ENCODE results near the gene NAV3.

Gene NAV3

GRCh38 chr12:77847060-77847541, 16.4 kb downstream of the NAV3 start:
- no peak for DNase-seq (ENCODE audit: low spot score)

DNA sequence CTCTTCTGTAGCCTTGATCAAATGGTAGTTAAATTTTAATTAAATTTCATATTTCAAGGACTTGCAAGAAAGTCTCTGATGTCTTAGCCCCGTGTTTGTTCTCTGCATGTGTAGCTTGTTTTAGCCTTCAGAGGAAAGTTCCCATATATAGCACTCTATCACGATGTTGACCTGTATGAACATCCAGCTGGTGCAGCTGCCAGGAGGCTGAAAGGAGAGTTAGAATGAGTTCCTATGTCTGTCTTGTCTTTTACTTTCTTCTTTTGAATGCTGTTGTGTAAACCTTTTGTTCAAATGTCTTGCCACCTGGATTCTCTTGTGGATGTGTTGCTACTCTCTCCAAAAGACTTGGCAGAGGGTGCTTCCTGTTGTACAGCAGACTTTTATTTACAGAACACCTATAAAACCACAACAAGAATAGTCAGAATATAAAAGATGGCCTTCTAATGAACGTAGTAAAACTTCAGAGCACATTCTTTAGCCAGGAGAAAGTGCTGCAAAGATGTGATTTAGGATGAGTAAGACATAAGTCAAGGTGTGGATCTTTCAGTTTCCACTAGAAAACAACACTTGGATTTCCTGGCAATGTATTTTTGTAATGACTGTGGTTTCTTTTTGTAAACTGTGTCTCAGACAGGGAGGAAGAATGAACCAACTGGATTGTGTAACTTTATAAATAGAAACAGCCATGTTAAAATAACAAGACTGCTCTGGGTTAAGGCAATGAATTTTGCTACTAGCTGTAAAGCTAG, 17.2 kb downstream of the NAV3 start:
- DNase-seq (ENCODE audit: low spot score) = no peak

GRCh38 chr12:77850129-77850528, 19.4 kb downstream of the NAV3 start:
- DNase-seq (ENCODE audit: low spot score) = no peak

GRCh38 chr12:77850698-77851097, 20.0 kb downstream of the NAV3 start:
- no peak for DNase-seq (ENCODE audit: low spot score)

GRCh38 chr12:77855548-77855947, 24.9 kb downstream of the NAV3 start:
- no peak for DNase-seq (ENCODE audit: low spot score)

GRCh38 chr12:77861317-77861716, 30.6 kb downstream of the NAV3 start:
- DNase-seq (ENCODE audit: low spot score) = no peak

GRCh38 chr12:77865178-77865577, 34.5 kb downstream of the NAV3 start:
- DNase-seq (ENCODE audit: low spot score) = no peak

DNA sequence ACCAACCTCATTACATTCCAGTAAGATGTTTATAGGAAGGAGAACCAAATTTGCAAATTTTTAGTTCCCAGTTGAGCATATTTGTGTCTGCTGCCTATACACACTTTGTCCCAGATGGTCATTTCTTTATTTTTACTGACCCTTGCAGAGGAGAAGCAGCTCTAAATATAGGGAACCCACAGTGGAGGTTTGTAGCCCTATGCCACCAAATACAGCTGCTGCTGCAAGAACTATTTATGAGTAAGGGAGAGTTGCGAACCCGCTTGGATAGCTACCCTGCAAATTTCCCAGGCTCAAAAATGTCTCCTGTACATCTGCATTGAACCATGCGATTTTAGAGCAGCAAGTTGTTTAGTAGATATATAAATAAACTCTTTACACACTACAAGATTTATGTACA, 48.2 kb downstream of the NAV3 start:
- DNase-seq (ENCODE audit: low spot score) = no peak

- DNase-seq (ENCODE audit: low spot score) = no peak
These were observed 52.0 kb downstream of the NAV3 start for GRCh38 chr12:77882709-77883108.

- no peak for DNase-seq (ENCODE audit: low spot score)
These were observed 57.9 kb downstream of the NAV3 start for GRCh38 chr12:77888611-77889010.

GRCh38 chr12:77891518-77892147, 60.9 kb downstream of the NAV3 start:
- DNase-seq (ENCODE audit: low spot score) = no peak

GRCh38 chr12:77893918-77894317, 63.2 kb downstream of the NAV3 start:
- DNase-seq (ENCODE audit: low spot score) = no peak

DNA sequence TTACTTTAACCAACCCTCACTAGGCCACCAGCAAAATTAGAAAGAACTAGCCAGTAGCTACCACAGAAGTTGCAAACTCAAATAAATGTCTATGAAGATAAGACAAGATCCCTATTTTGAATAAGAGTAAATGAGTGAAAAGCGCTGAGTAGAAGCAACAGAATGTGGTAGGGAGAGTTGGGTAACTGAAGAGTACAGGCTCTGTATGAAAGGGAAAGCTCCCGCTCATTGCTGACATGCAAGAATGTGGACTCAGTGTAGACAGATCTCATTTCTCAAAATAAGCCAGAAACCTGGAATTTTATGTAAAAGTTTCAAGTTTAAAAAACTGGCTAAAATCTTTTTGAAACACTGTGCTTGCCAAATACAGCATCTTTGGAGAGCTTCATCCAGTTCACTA, 63.9 kb downstream of the NAV3 start:
- no peak for DNase-seq (ENCODE audit: low spot score)

GRCh38 chr12:77895699-77896098, 65.0 kb downstream of the NAV3 start:
- no peak for DNase-seq (ENCODE audit: low spot score)

- DNase-seq (ENCODE audit: low spot score) = no peak
These were observed 77.2 kb downstream of the NAV3 start for GRCh38 chr12:77907936-77908335.

DNA sequence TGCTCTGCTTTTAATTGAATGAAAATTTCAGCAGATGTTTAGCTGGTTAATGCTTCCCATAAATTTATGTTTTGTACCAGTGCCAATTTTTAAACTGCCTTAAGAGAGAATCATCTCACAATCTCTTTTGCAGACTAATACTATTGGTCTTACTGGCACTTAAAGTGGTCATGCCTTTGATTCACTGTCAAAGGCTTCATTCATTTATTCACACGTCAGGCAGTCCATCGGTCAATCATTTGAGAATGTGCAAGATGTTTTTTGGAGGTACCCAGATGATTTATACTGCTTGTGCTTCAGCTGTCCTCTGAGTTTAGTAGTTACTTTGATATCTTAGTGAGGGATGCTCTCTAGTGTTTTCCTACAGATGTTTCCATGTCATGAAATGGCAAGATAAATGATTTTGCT, 83.4 kb downstream of the NAV3 start:
- DNase-seq (ENCODE audit: low spot score) = no peak

DNA sequence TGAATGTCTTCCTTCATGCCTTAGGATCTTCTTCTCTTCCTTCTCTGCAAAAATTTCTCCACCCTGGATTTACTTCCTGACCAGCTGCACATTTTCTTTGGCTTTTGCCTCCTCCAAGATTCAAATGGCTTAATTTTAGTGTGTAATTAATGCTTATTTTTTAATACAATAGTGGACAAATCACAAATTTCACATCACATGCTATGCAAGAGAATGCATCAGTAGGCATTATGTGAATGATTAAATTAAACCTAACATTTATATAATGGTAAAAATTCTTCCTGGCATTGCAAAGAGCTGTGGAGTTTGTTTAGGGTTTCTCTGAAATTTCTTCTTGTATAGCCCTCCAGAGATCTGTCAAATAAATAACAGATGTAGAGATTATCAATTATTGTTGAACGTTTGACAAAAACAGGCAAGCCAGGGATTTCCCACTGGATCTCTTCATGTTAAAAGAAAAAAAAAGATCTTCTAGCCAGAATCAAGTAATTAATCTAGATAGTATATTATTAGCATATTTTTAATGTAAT, 84.4 kb downstream of the NAV3 start:
- no peak for DNase-seq (ENCODE audit: low spot score)

DNA sequence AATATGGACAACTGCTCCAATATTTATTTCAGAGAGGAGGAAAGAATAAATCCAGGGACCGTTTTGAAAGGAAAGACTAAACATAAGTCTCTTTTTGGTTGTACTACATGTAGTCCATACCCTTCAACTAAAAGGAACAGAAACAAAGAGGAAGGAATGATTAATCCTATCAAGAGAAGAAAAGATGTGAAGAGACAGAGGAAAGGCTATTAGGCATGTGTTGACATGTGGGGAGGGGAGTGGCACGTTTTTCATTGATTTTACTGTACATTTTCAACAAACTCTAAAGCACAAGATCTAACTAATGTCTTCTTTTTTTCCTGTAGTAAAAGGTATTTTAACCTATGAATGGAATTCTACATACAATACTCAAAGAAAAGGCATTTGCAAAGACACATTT, 85.6 kb downstream of the NAV3 start:
- DNase-seq (ENCODE audit: low spot score) = no peak

GRCh38 chr12:77918046-77918445, 87.4 kb downstream of the NAV3 start:
- no peak for DNase-seq (ENCODE audit: low spot score)

DNA sequence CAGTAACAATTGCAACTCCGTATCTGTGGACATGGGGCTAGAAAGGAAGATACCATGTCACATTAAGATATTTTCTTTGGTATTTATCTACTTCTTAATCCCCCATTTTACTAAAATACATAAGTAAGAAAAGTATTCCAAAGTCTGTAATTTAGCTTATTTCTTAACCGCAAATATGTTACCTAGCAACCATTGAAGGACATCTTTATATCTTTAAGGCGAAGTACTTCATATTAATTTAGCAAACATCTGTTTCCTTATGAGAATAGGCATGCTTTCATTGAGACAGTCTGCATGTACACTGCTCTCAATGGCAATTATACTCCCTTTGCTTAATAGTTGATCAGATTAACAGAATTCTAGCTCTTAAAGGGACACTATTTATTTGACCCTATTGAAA, 88.8 kb downstream of the NAV3 start:
- no peak for DNase-seq (ENCODE audit: low spot score)

- no peak for DNase-seq (ENCODE audit: low spot score)
These were observed 93.2 kb downstream of the NAV3 start for GRCh38 chr12:77923882-77924281.

DNA sequence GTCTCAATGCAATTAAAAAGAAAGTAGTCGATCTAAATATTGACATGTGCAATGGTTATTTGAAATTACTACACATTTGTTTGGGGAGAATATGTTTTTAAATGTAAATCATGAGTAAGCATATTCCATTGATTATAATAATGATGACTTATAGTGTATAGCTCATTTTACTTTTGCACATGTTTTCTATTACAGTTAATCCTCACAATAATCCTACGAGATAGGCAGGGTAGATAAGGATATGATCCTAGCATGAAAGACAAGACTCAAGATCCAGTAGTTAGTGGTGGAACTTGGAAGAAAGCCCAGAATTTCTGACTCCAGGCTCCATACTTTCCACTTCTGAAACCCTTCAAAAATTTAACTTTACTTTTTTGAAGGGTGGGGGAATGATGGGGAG, 94.0 kb downstream of the NAV3 start:
- no peak for DNase-seq (ENCODE audit: low spot score)

DNA sequence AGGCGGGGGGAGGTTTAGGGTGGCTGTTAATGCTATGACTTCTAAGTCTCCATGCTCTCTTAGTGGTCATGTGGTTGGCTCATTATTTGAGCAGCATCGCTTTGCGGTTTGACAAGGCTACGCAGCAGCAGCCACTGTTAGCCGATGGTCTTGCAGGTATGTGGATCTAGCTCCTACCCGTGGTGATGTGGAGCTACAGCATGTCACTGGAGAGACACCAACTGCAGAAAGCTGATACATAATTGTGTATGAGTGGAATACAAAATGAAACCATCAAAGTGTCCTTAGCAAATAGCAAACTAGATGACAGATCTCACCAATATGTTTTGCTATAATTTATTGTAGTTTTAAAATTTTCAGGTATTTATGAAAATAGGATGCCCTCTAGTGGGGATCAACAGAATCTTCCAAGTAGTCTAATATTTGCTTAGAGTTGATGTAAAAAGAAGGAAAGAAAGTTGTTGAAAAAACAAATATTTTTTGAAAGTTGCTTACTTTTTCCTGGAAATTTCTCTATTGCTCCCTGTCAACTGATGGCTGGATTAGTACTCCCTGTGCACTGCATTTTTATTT, 94.9 kb downstream of the NAV3 start:
- DNase-seq (ENCODE audit: low spot score) = no peak
